ENCODE results near the gene CDC16.

DNA sequence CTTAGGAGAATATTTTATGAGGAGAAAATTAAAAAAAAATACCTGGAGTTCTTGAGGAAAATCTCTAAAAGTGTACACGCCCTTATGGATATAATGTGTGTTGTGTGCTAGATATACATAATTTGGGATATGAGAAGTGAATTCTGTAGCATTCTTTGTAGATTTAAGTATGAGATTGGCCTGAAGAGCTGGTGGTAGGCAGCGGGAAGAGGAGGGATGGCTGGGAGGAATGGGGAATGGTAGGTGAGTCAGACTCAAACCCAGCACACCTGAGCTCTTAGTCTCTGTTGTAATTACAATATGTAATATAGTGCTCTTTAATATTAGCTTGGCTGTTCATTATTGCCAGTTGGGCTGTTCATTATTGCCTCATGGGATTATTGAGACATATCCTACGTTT, 86.6 kb downstream of the CDC16 start:
- no peak for TF ChIP-seq EHMT2 (IDR thresholded peaks at IDR 0.05; ENCODE audit: borderline replicate concordance, low read depth, low read length)
- TF ChIP-seq ZNF720 (CRISPR knock-in tag; IDR thresholded peaks at IDR 0.05) = no peak
- no peak for TF ChIP-seq SP2 (CRISPR knock-in tag; IDR thresholded peaks at IDR 0.05)
- TF ChIP-seq ZSCAN29 (CRISPR knock-in tag; conservative IDR thresholded peaks at IDR 0.05) = no peak
- TF ChIP-seq IRF2 (CRISPR knock-in tag; IDR thresholded peaks at IDR 0.05) = no peak
- TF ChIP-seq ZKSCAN8 (CRISPR knock-in tag; IDR thresholded peaks at IDR 0.05; ENCODE audit: borderline replicate concordance) = no peak
- TF ChIP-seq, protein P1, sequence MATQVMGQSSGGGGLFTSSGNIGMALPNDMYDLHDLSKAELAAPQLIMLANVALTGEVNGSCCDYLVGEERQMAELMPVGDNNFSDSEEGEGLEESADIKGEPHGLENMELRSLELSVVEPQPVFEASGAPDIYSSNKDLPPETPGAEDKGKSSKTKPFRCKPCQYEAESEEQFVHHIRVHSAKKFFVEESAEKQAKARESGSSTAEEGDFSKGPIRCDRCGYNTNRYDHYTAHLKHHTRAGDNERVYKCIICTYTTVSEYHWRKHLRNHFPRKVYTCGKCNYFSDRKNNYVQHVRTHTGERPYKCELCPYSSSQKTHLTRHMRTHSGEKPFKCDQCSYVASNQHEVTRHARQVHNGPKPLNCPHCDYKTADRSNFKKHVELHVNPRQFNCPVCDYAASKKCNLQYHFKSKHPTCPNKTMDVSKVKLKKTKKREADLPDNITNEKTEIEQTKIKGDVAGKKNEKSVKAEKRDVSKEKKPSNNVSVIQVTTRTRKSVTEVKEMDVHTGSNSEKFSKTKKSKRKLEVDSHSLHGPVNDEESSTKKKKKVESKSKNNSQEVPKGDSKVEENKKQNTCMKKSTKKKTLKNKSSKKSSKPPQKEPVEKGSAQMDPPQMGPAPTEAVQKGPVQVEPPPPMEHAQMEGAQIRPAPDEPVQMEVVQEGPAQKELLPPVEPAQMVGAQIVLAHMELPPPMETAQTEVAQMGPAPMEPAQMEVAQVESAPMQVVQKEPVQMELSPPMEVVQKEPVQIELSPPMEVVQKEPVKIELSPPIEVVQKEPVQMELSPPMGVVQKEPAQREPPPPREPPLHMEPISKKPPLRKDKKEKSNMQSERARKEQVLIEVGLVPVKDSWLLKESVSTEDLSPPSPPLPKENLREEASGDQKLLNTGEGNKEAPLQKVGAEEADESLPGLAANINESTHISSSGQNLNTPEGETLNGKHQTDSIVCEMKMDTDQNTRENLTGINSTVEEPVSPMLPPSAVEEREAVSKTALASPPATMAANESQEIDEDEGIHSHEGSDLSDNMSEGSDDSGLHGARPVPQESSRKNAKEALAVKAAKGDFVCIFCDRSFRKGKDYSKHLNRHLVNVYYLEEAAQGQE (IDR thresholded peaks at IDR 0.05; ENCODE audit: borderline replicate concordance in 1 of 2, low read depth in 1 of 2, low read length in 2 of 2) = no peak
- TF ChIP-seq ZNF136 (CRISPR knock-in tag; IDR thresholded peaks at IDR 0.05; ENCODE audit: low read depth) = no peak
- TF ChIP-seq POLR2A (IDR thresholded peaks at IDR 0.05; ENCODE audit: insufficient read depth in 1 of 2, low read depth in 2 of 2, low read length in 2 of 2) = no peak
- TF ChIP-seq FOXC1 (CRISPR knock-in tag; IDR thresholded peaks at IDR 0.05; ENCODE audit: borderline replicate concordance) = no peak
